HepG2 (cell line): ENCODE measurements around the gene FBXO28.

Source experiments
- CTCF ChIP-seq: sonication (generic); formaldehyde crosslinking; IDR thresholded peaks from 2 replicates; pipeline ENCODE4 v1.5.0; 2020; ENCODE audit warnings: mild to moderate bottlenecking, missing genetic modification reagents, moderate library complexity
- EP300 ChIP-seq, 3 experiments: sonication (generic) in 1 of 3; formaldehyde crosslinking in 1 of 3; IDR thresholded peaks; 2 replicates each; pipeline versions ENCODE4 v1.5.1 to v1.6.1; 2011 to 2020; ENCODE audit warnings: low read depth in 2 of 3, low read length in 2 of 3, borderline replicate concordance in 1 of 3, improper control_type of control experiment in 1 of 3, mild to moderate bottlenecking in 1 of 3, missing genetic modification reagents in 1 of 3, moderate library complexity in 1 of 3
- EZH2 ChIP-seq: conservative IDR thresholded peaks from 2 replicates; pipeline ENCODE4 v1.6.1; 2012; ENCODE audit warnings: mild to moderate bottlenecking, low read depth, low read length, moderate library complexity
- FOXA1 ChIP-seq, 2 experiments: fragments of 450-650 bp in 1 of 2; sonication (generic) in 1 of 2; formaldehyde crosslinking in 1 of 2; IDR thresholded peaks; 2 replicates each; pipeline versions ENCODE4 v1.4.0 to v1.6.1; 2016 to 2020; ENCODE audit warnings: missing genetic modification reagents in 1 of 2
- HNRNPK ChIP-seq: fragments of 200-400 bp; formaldehyde crosslinking; IDR thresholded peaks from 2 replicates; pipeline ENCODE4 v1.6.1; 2018; ENCODE audit warnings: low read length, low read depth, moderate library complexity, mild to moderate bottlenecking; ENCODE audit not compliant: poor library complexity, severe bottlenecking
- KAT2B ChIP-seq: fragments of 150-350 bp; IDR thresholded peaks from 2 replicates; pipeline ENCODE4 v1.6.1; 2014; ENCODE audit warnings: low read depth, low read length, borderline replicate concordance
- MAZ ChIP-seq, 2 experiments: sonication (generic) in 1 of 2; formaldehyde crosslinking in 1 of 2; IDR thresholded peaks; 2 replicates each; pipeline versions ENCODE4 v1.5.0 to v1.6.1; 2012 to 2020; ENCODE audit warnings: low read depth in 2 of 2, mild to moderate bottlenecking in 2 of 2, borderline replicate concordance in 1 of 2, improper control_type of control experiment in 1 of 2, low read length in 1 of 2, missing genetic modification reagents in 1 of 2, moderate library complexity in 1 of 2
- NFE2 ChIP-seq: sonication (generic); formaldehyde crosslinking; IDR thresholded peaks from 2 replicates; pipeline ENCODE4 v1.4.0; 2020; ENCODE audit warnings: missing genetic modification reagents
- POLR2A ChIP-seq, 2 experiments: IDR thresholded peaks; 2 replicates each; pipeline ENCODE4 v1.6.1; 2011; ENCODE audit warnings: low read depth in 2 of 2, low read length in 2 of 2, mild to moderate bottlenecking in 1 of 2, moderate library complexity in 1 of 2; ENCODE audit not compliant: insufficient read depth in 1 of 2
- PRDM4 ChIP-seq: sonication (generic); formaldehyde crosslinking; IDR thresholded peaks from 2 replicates; pipeline ENCODE4 v1.9.0; 2021; ENCODE audit warnings: missing genetic modification reagents, borderline replicate concordance
- ZNF644 ChIP-seq: IDR thresholded peaks from 2 replicates; pipeline ENCODE4 v1.6.1; 2016; ENCODE audit warnings: low read depth

DNA sequence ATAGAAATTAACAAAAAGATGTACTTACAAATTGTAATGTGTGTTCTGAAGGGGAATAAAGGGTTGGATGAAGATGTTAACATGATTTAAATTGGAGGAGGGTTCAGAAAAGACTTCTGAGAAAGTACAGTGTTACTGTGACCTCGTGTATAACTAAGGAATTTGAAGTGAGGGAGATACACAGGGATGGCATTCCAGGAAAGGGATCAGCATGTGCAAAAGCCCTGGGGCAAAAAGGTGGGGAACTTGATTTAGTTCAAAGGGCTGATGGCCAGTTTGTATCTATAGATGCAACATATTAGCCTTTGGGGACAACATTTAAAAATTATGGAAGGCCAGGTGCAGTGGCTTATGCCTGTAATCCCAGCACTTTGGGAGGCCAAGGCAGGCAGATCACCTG, 35.8 kb downstream of the FBXO28 start:
- TF ChIP-seq KAT2B (no peak), POLR2A (IDR thresholded peaks at IDR 0.05; ENCODE audit: insufficient read depth in 1 of 2, low read depth in 2 of 2, low read length in 2 of 2) (no peak), MAZ (IDR thresholded peaks at IDR 0.05; ENCODE audit: borderline replicate concordance, low read depth, low read length) (no peak), MAZ (CRISPR knock-in tag; IDR thresholded peaks at IDR 0.05; ENCODE audit: low read depth) (no peak), NFE2 (CRISPR knock-in tag) (no peak), HNRNPK (no peak), ZNF644 (no peak), FOXA1 (IDR thresholded peaks at IDR 0.05) (no peak), FOXA1 (CRISPR knock-in tag; IDR thresholded peaks at IDR 0.05) (no peak), CTCF (CRISPR knock-in tag) (no peak), EP300 (IDR thresholded peaks at IDR 0.05; ENCODE audit: low read depth in 2 of 2, low read length in 2 of 2) (no peak), EP300 (CRISPR knock-in tag; IDR thresholded peaks at IDR 0.05; ENCODE audit: borderline replicate concordance) (no peak), EZH2 (no peak), PRDM4 (CRISPR knock-in tag) (no peak)
